GM19023 (cell line): ENCODE measurements around the gene HSF2BP.
"Not testable (repeated sequence)": the region's sequence is repeated elsewhere in the genome, so short reads cannot be mapped to it uniquely, and the experiment has no call there.

Source experiments
- ATAC-seq: cut with Tn5 transposase; IDR thresholded peaks from one replicate; pipeline ENCODE4 v1.9.1; 2021; ENCODE audit warnings: mild to moderate bottlenecking, moderate library complexity; ENCODE audit not compliant: unreplicated experiment

Gene HSF2BP

GRCh38 chr21:43652616-43653015 lies 6.7 kb downstream of the HSF2BP start:
- ATAC-seq = no peak

GRCh38 chr21:43651926-43652325 lies 7.4 kb downstream of the HSF2BP start:
- not testable (repeated sequence) for ATAC-seq

DNA sequence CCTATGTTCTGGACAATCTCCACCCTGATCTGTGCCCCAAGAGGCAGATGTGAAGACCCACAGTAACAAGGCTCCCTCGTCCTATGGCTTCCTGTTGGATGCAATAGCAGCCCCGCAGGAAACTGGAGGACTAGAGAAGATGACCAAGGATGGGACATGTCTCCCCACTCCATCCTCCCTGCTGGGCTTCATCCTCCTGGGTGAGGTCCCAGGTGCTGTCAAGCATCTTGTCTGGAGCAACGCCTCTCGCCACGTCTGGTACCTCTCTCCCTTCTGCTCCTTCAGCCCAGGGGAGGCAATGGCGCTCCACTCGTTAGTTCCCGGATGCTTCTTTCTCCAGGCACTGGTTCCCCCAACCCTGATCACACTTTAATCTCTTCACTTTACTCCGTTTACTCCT lies 11.1 kb downstream of the HSF2BP start:
- no peak for ATAC-seq

GRCh38 chr21:43646550-43647260 lies 12.6 kb downstream of the HSF2BP start:
- no peak for ATAC-seq

DNA sequence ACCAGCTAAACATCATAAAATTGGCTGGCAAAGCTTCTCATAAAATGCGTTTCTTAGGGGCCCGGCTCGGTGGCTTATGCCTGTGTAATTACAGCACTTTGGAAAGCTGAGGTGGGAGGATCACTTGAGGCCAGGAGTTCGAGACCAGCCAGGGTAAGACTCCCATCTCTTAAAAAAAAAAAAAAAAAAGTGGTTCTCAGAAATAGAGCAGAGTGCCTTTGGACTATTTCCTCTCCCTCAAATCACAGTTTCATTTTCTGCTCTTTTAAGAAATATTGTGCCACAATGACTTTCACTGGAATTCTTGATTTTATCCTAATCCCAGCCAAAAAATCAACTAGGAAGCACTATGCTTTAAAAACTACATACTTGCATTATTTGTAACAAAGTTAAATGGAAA lies 13.3 kb downstream of the HSF2BP start:
- no peak for ATAC-seq

DNA sequence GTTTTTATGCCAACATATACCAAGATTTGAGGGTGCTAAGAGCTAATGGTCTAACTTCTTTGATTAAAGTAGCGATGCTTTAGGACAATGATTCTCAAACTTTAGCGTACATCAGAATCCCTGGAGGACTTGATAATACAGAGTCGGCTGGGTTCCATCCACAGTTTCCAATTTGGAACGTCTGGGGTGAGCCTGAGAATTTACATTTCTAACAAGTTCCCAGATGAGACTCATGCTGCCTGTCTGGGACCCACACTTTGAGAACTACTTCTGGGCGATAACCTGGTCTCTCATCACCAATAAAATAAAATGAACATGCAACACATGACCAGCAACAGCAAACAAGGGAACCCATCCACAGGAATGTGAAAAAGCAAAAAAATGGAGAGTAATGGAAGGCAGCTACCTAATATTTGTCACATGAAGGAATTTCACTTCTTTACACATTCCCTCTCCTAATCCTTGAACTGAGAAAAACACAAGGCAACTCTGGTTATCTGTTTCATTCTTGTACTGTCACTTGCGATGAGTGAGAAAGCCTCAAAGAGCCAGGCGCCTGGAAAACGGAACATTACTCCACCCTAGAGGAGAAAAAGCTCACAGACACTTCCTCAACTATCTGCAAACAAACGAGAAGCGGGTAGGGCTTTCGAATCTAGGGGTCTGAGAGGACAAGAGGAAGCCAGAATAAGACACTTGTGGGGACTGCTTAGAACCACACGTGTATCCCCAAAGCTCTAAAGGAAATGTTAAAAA lies 14.0 kb downstream of the HSF2BP start:
- no peak for ATAC-seq

DNA sequence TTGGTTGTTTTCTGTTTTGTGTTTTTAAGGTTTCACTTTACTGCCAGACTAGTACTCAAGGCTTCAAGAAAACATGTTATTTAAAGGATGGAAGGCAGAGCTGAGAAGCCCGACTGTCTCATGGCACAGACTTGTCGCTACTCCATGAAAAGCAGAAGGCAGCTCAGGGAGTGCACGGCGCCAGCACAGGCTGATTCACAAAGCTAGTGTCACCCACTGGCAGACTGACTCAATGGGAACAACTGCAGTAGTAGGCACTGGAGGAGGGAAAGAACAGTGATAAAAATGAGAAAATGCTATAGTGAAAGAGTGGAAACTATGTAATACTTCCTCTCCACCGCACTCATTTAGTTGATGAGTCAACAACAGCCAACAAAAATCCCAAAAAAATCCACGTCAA lies 14.7 kb downstream of the HSF2BP start:
- no peak for ATAC-seq

- ATAC-seq = no peak
These were observed 15.2 kb downstream of the HSF2BP start for GRCh38 chr21:43644071-43644470.

DNA sequence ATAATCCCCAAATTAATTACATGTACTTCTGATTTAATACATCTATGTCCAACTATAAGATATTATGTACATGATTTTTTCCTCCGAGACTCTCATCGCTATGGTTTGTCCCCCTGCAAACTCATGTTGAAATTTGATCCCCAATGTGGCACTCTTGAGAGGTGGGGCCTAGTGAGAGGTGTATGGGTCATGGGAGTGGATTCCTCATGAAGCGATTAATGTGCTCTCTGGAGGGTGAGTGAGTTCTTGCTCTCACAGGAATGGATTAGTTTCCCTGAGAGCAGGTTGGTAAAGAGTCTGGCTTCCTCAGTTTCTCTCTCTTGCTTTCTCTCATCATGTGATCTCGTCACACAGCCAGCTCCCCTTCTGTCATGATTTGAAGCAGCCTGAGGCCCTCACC lies 16.1 kb downstream of the HSF2BP start:
- ATAC-seq = no peak

GRCh38 chr21:43640400-43640799 lies 18.9 kb downstream of the HSF2BP start:
- no peak for ATAC-seq

DNA sequence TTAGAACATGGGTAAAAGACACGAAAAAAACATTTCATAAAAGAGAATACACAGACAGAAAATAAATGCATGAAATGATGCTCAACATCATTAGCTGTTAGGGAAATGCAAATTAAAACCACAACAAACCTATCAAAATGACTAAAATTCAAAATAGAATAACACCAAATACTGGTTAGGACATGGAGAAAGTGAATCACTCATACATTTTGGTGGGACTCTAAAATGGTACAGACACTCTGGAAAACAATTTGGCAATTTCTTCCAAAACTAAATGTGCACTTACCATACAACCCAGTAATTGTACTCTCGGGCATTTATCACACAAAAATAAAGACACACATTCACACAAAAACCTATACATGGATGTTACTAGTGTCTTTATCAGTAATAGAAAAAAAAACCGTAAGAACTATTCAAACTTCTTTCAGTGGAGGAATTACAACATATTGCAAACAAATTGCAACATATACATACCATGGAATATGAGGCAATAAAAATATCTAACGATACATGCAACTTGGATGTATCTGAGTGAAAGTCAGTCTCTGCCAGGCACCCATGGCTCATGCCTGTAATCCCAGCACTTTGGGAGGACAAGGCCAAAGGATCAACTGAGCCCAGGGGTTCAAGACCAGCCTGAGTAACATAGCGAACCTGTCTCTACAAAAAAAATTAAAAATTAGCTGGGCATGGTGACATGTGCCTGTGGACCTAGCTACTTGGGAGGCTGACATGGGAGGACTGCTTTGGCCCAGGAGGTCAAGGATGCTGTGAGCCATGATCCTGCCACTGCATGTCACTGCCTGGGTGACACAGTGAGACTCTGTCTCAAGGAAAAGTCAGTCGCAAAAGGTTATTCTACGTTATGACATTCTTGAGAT lies 19.6 kb downstream of the HSF2BP start:
- ATAC-seq = no peak

GRCh38 chr21:43637530-43638158 lies 21.6 kb downstream of the HSF2BP start:
- no peak for ATAC-seq

- no peak for ATAC-seq
These were observed 23.9 kb downstream of the HSF2BP start for GRCh38 chr21:43635436-43635835.

DNA sequence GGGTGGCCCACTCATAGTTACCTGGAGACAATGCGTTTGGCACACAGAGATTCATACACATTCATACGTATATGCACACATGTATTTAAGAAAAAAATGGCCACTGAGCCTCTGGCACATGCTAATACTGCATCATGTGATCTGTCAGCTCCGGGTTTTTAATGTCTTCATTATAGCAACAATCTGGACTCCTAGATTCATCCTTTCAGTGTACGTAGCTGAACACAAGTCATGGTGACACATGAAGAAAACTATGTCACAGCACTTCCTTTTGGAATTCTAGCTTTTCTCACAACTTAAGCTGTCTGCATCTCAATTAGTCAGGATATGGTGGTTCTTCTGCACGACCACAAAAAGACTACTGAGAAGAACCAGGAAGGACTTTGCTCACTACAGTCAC lies 24.7 kb downstream of the HSF2BP start:
- no peak for ATAC-seq

GRCh38 chr21:43632373-43632905 lies 26.8 kb downstream of the HSF2BP start:
- no peak for ATAC-seq

DNA sequence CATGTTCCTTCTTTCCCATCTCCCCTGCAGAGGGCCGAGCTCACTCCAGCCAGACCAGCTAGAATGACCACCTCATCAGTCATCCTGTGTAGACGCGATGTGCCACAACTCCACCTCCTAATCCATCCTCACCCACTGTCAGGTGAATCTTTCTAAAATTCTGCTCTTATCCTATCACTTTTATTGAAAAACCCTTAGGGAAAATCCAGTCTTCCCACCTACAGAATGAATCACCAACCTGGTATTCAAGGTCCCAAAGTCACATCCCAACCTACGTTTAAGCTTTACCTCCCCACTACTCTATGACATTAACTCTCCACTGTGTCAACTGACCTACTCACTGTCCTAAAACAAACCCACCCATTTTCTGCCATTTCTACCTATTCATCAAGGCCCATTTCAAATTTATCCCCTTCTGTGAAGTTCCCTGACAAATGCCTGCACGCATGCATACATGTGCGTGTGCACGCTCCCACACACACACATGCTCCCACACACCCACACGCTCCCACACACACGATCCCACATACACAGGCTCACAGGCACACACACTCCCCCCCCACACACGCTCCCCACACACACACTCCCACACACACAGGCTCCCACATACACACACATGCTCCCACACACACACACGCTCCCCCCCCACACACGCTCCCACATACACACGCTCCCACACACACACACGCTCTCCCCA lies 27.7 kb downstream of the HSF2BP start:
- ATAC-seq = no peak

- ATAC-seq = no peak
These were observed 31.8 kb downstream of the HSF2BP start for GRCh38 chr21:43627527-43627926.

GRCh38 chr21:43626390-43626789 lies 32.9 kb downstream of the HSF2BP start:
- no peak for ATAC-seq

DNA sequence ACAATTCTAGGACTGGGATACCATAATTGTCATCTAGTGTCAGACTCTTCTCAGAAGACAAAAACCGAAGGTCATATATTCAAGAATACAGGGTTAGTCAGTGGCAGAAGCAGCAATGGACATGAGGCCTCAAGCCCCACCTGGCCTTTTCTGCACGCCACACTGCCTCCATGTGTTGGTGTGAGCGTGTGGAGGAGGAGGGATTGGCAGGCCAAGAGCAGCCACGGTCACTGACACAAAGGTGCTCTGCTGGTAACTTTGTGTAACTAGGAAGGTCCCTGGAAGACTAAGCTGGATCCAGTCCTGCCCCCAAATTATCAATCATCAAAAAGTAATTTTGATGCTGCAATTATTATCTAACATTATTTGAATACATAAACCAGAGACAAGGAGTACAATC lies 34.9 kb downstream of the HSF2BP start:
- ATAC-seq = no peak

DNA sequence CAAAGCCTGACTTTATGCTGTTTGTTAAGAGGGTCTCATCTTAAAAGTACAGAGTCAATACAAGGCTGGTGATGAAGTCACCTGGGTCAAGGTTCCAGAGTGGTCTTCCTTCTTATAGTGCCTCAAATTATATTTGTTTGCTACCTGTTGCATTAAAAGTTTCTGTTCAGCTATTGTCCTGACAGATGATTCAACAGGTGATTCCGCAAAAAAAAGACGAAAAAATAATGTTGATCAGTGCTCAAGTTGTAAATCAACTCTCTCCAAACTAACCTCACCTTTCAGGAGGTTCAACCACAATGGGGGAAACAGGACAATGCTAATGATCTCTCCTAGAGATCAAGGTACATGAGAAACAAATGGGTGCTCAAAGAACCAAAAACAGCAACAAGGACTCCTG lies 35.7 kb downstream of the HSF2BP start:
- ATAC-seq = no peak
